GM21786 (cell line): ENCODE results near the gene NRAP.

Source experiments
- ATAC-seq: cut with Tn5 transposase; IDR thresholded peaks from one replicate; pipeline ENCODE4 v1.9.1; 2021; ENCODE audit not compliant: unreplicated experiment

Gene NRAP

DNA sequence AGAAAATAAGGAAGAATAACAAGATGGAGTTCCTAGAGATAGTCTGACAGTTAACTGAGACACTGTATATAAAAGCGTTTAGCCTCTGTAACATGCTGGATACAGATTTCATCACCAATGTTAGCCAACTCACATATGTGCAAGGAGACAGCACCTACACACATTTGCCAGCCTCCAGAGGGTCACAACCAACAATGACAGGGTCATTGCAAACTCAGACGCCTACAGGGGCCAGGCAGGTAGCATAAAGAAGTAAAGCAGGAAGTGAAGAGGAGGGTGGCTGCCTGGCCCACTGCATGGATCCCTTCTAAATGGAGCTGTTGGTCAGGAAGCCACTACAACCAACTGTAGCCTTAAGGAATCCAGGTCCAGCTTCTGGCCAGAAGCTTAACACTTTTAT, 50.4 kb downstream of the NRAP start:
- no peak for ATAC-seq

DNA sequence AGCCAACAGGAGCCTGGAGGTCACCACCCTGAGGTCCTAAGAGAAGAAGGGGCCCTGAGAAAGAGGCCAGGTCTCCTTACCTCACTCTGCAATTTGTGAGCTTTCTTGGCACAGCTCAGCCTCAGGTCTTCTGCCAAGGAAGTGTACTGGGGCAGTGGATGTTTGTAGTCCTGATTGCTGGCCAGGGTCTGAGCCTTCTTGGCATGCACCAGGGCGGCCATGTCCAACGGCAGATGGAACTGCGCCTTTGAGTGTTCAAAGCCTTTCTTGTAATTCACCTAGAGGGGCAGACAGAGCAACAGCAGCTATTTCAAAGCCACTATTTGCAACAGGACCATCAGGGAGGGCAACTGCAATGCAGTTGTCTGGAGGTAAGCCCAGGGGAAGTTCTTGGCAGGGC, 51.7 kb downstream of the NRAP start:
- ATAC-seq, result no peak

DNA sequence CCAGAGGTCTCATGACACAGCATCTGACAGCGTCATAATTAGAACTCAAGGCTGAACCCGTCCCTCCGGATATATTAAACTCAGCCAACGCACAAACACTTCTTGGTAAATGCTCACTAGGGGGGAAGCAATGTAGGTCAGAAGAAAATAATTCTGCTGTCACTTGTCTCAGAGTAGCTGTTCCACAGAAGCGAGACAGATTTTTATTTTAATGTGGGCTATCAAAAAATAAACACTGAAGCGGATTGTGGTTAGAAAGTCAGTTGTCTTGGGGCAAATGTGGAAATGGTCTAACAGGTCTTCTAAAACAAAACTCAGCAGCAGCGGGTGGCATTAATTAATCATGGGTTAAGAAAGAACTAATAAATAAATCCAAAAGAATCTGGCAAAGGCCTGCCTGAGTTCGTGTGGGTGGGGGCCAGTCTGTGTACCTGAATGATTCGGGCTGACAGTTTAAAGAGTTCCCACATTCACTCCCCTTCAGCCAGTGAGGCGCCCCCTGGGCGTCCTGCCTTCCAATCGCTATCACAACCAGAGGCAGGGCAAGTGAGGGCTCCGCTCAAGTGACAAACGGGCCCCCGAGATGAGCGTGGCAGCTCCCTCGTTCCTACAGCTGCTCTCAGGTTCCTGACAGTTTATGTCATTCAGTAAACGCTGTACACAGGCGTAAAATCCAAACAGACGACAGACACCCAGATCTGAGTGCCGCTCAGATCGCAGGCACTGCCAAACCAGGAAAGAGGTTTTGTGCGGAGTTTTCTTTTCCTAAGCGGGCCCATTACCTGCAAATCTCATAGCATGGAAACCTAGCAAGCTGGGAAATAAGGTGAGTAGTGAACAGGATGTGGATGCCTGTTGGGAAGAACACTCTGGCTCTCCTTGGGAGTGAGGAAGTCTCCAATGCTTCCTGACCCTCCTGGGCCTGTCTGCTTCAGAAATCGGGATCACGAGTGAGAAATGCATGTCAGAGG, 52.9 kb downstream of the NRAP start:
- ATAC-seq, result no peak

DNA sequence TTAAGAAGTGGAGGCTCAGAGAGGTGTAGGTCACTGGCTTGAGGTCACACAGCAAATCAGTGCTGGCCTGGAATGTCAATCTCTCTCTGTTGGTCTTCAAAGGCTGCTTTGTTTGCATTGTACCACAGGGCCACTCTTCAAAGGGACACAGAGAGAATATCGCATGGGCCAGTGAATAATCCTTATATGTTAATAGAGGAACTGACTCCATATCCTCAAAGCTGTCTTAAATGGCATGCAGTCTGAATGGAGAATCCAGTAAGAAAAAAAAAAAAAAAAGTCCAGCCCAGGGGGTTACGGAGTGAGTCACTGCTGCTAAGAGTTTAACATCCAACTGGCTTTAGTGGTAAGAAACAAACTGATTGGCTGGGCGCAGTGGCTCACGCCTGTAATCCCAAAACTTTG, 54.1 kb downstream of the NRAP start:
- ATAC-seq, result no peak

DNA sequence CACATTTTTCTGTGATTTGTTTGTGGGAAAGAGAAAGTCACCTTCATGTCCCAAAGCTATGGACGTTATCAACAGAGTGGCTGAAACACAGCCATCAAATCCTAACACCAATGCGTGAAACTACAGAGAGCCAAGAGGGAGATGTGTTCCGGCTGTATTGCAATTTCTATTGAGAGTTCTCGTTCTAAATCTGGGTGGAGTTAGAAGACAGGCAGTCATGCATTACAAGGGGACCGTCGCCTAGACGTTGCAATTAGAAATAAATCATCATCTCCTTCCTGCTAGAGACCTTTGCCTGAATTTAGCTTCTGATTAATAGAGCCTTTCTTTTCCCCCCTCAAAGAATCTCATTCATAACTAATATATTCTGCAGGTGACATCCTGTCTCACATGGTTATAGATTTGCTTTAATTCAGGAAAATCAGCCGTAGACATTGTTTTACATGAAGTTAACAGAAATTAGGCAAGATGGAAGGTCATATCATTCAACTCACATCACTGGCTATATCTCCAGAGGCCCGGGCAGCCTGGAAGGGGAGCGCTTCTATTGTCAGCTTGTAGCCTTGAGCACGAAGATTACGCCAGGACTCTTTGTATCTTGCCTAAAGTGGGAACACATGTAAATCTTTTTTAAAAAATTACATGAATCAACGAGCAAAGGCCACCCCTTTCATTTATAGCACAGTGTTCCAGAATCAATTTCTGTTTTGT, 58.4 kb downstream of the NRAP start:
- no peak for ATAC-seq

DNA sequence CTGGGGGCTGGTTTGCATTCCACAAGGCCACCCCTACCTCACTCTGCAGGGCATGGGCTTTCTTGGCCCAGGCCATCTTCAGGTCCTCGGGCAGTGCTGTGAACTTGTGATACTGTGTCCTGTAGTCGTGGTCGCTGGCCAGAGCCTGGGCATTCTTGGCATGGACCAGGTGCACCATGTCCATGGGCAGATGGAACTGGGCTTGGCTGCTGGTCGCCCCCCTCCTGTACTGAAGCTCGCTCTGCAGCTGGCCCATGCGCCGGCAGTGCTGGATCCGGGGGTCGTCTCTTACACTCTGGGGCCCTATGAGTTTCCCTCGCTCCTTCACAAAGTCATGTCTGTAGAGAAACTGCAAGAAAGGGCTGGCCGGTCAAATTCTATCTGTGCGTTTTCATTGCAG, 59.3 kb downstream of the NRAP start:
- ATAC-seq, result no peak

DNA sequence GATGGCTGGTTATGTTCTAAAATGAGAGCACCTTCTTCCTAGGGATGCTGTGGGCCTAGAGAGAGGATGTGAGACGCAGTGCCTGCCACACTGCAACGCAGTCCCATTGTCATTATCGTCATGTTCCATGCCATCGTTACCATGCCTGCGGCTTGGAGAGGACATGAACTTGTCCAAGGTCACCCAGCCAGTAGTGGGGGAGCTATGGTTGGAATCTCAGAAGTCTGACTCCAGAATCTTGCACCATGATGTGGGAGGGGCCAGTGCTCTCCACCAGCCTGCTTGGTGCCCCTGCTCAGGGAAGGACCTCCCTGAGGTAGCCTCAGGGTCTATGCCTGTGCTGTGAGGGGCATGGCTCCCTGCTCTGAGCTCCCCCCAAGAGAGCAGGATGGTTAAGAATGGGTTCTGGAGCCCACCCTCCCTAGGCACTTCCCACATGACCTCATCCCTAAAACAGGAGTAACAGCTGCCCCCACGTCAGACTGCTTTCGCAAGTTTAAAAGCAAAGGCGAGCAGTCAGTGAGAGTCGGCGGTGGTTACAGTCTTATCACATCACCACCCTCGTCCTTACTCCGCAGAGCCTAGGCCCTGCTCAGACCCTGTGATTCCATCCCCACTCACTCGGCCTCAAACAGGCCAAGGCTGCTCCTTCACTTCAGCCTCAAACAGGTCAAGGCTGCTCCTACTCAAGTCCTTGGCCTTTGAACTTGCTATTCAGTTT, 60.6 kb downstream of the NRAP start:
- ATAC-seq, result no peak

DNA sequence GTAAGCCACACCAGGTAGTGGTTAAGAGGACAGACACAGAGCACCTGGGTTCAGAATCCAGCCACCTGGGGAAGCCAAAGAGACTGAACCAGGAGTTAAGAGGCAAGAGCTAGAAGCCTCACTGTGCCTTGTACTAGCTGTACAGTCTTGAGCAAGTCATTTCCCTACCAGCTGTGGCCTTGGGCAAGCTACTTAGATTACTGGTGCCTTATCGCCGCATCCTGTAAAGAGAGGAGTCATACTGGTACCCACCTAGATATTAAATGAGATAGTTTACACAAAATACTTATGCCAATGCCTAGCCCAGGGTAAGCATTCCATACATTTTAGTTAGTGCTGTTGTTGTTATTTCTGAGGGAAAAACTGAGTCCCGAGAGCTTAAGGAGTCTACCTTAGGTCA, 63.3 kb downstream of the NRAP start:
- ATAC-seq, result no peak

DNA sequence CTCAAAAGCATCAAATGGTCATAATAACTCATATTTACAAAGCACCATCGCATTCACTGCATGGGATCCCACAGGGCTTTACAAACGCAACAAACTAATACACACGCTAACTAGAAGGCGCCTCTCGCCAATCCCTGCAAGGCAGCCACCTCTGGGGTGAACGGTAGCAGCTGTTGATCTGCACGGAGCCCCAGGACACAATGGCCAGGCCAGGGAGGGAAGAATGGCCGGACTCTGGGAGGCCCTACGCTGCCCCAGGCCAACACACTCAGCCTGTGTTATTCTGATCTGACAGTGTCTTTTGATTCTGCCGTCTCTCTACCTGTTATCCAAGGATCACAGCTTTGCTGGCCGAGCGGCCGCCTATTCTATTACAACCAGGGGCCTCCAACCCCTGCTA, 69.2 kb downstream of the NRAP start:
- ATAC-seq, result no peak

DNA sequence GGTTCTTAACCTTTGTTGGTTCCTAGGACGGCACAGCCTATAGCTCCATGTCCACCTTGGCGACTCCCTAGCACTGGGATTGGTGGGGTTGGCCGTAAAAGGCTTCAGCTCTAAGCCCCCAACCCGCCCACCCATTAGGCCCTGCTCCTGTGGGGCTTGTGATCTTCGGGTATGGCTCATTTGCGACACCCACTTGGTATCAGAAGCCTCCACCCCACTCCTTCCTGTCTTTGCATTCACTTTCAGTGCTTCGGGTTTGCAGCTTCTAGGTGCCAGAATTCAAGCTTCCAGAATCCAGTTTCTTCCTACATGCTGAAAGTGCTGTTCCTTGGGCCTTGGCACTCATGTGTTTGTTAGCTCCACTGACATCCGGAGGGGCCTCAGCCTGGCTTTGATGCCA, 71.5 kb downstream of the NRAP start:
- no peak for ATAC-seq

DNA sequence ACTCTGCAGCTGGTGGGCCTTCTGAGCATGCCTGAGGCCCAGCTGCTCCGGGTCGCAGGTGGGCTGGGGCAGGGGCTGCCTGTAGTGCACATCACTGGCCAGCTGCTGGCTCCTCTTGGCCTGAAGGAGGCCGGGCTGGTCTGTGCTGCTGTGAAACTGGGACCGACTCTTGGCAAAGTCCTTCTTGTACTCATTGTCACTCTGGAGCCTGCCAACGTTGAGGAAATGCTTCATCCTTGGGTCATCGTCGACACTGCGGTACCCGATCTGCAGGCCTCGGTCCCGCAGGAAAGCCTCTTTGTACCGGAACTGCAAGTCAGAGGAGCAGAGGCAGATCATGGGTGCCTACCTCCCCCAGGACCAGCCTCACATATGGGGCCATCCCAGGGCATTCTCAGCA, 73.3 kb downstream of the NRAP start:
- ATAC-seq, result no peak

DNA sequence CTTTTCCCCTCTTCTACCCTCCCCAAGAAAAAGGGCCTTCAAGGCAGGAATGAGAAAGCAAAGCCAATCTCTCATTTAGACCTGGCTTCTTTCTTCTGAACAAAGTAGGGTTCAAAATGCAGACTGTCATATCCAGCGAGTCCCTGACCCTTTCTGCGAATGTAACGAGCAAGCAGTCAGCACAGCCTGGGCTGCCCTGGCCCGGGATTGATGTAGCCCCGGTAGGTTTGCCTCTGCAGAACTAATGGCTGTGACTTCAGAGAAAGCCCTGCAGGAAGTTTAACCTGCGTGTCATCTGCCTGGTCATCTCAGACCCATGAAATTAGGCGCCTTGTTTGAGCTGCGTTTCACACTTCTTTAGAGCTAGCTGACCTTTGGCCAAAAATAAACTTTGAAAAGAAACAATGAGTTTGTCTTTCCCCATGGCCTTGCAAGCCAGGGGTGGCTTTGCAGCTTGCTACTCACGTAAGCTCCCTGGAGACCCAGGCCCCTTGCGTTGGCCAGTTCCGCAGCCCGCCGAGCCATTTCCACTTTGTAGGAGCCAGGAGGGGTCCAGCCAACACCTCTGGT, 74.6 kb downstream of the NRAP start:
- ATAC-seq, result no peak

DNA sequence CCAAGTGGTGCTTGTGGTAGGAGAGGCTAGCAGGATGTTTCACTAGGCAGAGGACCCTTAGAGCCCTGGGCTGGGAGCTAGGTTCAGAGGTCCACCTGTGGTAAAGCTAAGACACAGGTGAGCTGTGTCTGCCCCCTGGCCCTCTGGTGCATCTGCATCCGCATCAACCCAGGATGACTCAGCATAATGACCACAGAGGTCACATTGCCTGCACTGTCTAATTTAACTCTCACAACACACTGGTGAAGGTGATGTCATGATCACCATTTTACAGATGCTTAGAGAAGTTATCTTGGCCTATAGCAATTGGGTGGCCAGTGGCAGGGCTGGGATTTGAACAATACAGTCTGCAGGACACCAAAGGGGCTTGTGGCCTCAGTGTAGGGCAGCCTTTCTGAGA, 77.9 kb downstream of the NRAP start:
- no peak for ATAC-seq

DNA sequence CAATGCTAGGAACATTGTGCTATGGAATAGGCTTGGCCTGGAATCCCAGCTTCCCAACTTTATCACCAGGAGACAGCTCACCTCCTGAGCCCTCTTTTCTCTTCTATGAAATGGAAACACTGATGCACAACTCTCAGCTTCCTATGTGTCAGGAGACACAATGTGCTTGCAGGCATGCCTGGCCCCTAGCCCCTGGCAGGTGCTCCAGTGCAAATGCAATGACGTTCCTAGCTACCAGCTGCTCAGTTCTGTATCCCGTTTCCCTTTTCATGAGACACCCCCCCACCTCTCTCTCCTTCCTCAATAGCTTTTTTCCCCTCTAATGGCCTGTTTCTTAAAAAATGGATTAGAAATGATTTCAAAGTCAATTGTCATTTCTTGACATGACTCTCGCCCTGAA, 80.3 kb downstream of the NRAP start:
- ATAC-seq, result no peak

DNA sequence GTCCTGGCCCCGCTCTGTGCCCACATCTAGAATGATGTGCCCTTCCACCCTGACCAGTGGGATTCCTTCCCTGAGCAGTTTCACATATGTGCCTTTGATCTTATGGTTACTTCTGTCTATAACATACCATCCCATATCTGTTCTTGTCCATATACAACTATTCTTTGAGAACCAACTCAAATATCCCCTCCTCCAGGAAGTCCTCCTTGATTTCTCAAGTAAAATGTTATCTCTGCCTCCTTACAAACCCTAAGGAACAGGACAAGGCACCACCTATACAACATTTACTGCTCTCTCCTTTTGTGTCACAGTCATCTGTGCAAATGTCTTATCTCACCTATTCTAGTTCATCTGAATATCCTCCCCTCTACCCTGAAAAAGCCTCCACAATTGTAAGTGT, 82.7 kb downstream of the NRAP start:
- ATAC-seq, result no peak

DNA sequence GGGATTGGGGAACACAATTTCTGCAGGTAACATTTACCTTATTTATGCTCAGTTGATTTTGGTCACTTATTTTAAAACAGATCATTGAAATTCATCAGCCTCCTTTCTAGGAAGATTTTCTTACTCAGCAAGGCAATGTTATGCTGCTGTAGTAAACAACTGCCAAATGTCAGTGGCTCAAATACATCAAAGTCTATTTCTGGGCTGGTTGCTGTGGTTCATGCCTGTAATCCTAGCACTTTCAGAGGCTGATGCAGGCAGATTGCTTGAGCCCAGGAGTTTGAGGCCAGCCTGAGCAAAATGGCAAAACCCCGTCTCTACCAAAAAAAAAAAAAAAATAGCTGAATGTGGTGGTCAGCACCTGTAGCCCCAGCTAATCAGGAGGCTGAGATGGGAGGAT, 85.1 kb downstream of the NRAP start:
- ATAC-seq, result no peak

DNA sequence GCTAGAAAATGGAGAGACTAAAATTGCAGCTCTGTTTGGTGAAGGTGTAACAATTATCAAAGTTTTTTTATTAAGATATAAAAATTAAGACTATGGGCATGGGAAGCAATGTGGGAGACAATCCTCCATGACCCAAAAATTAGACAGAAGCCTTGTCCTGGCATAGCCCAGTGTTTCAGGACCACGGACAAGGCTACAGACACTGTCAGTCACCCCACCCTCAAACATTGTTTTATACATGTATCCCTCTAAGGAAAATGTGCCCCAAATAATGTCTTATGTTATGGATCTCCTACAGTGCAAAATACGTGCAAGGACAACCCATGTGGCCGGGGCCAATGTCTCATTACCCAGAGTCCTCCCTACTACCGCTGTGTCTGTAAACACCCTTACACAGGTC, 87.0 kb downstream of the NRAP start:
- no peak for ATAC-seq

DNA sequence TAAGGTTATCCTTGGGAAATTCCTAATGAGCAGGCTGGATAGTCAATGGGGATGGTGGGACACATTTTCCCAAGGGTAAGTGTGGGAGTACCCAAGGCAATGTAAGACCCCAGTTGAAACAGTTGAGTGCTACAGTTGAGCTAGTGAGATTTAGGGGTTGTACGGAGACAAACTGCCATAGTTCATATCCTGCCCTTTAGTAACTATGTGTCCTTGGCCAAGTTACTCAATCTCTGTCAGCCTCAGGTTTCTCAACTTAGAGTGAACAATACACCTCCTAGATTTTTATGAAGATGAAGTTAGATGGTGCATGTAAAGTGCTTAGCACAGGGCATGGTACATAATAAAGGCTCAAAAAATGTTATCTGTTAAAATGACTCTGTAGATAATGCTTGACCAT, 90.5 kb downstream of the NRAP start:
- no peak for ATAC-seq

DNA sequence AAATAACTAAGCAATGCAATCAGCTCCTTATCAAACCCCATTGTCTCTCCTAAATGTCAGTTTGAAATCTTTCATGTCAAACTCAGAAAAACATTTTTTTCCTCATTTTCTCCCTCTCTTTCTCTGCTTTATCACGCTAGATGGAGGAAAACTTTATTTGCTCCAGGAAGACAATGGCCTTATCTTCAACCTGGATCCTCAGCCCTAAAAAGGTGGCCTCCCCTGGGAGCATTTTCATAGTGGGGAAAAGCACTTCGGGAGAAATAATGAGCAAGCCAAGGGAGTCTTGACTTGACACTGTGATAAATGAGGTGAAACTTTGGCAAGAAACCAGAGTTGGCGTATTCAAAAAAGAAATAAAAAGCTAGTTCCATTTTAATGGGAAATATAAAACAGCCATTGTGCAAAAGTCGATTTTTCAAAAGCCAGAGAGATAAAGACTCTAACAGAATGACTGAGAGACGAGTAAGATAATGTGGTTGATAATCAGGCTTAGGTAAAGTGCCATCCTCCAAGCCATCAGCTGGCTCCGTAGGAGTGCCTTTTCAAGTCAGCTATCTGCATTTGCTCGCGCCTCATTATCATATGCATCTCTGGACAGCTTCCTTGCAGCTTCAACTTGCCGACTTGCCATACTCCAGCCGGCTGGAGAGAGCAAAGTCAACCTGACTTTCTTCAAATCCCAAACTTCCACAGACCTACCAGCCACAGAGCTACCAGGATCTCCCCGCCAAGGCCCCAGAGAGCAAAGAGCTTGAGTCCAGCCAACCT, 91.1 kb downstream of the NRAP start:
- no peak for ATAC-seq

DNA sequence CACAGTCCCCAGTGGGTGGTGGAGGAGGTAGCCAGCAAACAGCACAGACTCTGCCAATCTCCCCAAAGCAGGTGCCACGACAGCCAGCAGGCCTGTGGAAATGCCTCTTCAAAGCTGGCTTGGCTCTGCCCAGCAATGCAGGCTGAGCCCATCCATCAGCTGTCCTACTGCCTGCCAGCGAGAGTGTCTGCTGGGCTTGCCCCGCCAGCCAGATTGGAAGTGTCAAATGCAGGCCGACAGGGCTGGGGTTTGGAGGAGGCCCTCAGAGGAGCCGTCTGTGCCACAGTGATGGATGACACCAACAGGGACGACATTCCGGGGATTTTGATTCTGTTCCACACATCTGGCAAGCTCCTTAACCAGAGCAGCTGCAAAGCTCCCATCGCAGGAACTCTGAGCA, 94.3 kb downstream of the NRAP start:
- ATAC-seq, result no peak

DNA sequence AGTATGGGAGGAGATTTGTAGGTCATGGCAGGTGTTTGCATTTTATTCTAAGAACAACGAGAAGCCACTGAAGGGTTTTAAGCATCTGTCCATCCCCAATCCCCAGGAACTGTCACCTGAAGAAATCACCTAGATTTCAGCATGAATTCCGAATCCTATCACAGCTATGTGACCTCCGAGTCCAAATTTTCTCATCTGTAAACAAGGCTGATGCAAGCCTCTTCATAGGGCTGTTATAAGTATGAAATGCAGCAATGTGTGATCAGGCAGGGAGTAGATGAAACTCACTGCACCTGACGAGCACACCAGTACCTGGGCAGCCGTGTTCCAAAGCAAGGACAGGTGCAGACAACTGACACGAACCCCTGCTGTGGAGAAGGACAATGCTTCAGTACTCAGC, 97.0 kb downstream of the NRAP start:
- ATAC-seq, result no peak
